ENCODE measurements around the gene PROC. TPM values are rescaled to one million over a fixed set of nuclear protein-coding genes. Genes with fewer than 3 reads are reported as not detected.

The PROC gene
- total RNA-seq, 1 donor from 2014 or later: not detected

- no peak for DNase-seq (ENCODE audit: low read depth, low spot score)
- peaks cover 58% of the 10 kb centered on the region for H3K27me3 Mint-ChIP-seq (ENCODE audit: low read depth)
- H3K4me3 Mint-ChIP-seq: no peak overlapping the region
These were observed 6.6 kb downstream of the PROC start for GRCh38 chr2:127424598-127425520.

GRCh38 chr2:127425540-127426490, 7.6 kb downstream of the PROC start:
- H3K4me3 Mint-ChIP-seq: no peak overlapping the region
- H3K9me3 Mint-ChIP-seq: no peaks in the 10 kb centered on the region
- H3K4me1 Mint-ChIP-seq: peaks cover 12% of the 10 kb centered on the region
- no peak for DNase-seq (ENCODE audit: low read depth, low spot score)
- no peak for TF ChIP-seq CTCF (conservative IDR thresholded peaks at IDR 0.05)
- H3K27ac Mint-ChIP-seq (ENCODE audit: unreplicated experiment): no peak overlapping the region
- peaks cover 50% of the 10 kb centered on the region for H3K27me3 Mint-ChIP-seq (ENCODE audit: low read depth)
- H3K36me3 Mint-ChIP-seq (ENCODE audit: low read depth): no peaks in the 10 kb centered on the region

More at GRCh38 chr2:127424598-127425520, 6.6 kb downstream of the PROC start:
- H3K9me3 Mint-ChIP-seq: no peaks in the 10 kb centered on the region
- H3K27ac Mint-ChIP-seq (ENCODE audit: unreplicated experiment): no peak overlapping the region
- peaks cover 12% of the 10 kb centered on the region for H3K4me1 Mint-ChIP-seq
- no peak for TF ChIP-seq CTCF (conservative IDR thresholded peaks at IDR 0.05)
- H3K36me3 Mint-ChIP-seq (ENCODE audit: low read depth): no peaks in the 10 kb centered on the region

GRCh38 chr2:127426501-127427354, 8.5 kb downstream of the PROC start:
- no peak overlapping the region for H3K27ac Mint-ChIP-seq (ENCODE audit: unreplicated experiment)
- no peak for DNase-seq (ENCODE audit: low read depth, low spot score)
- H3K9me3 Mint-ChIP-seq: no peaks in the 10 kb centered on the region
- no peak overlapping the region for H3K4me3 Mint-ChIP-seq
- no peak for TF ChIP-seq CTCF (conservative IDR thresholded peaks at IDR 0.05)
- H3K4me1 Mint-ChIP-seq: peaks cover 12% of the 10 kb centered on the region
- H3K27me3 Mint-ChIP-seq (ENCODE audit: low read depth): peaks cover 41% of the 10 kb centered on the region
- no peaks in the 10 kb centered on the region for H3K36me3 Mint-ChIP-seq (ENCODE audit: low read depth)

GRCh38 chr2:127427376-127428056, 9.3 kb downstream of the PROC start:
- no peak for TF ChIP-seq CTCF (conservative IDR thresholded peaks at IDR 0.05)
- Mint-ChIP-seq H3K9me3 (no peaks in the 10 kb centered on the region), H3K27ac (ENCODE audit: unreplicated experiment) (no peak overlapping the region), H3K4me1 (peaks cover 12% of the 10 kb centered on the region), H3K27me3 (ENCODE audit: low read depth) (peaks cover 33% of the 10 kb centered on the region), H3K4me3 (no peak overlapping the region), H3K36me3 (ENCODE audit: low read depth) (no peaks in the 10 kb centered on the region)
- DNase-seq (ENCODE audit: low read depth, low spot score): no peak
